ENCODE results near the gene AGXT. TPM values are rescaled to one million over a fixed set of nuclear protein-coding genes. Genes with fewer than 3 reads are reported as not detected.

The AGXT gene
- not detected for polyA plus RNA-seq (2013, experiment 1 of 2)
- polyA plus RNA-seq (2013, experiment 2 of 2), result not detected

- Histone ChIP-seq H3K4me1 (ENCODE audit: control insufficient read depth, insufficient read depth, low read length, poor library complexity, severe bottlenecking) (no peaks in the 10 kb centered on the region), H3K36me3 (ENCODE audit: control insufficient read depth, insufficient read depth, low read length) (no peaks in the 10 kb centered on the region), H3K9me3 (ENCODE audit: control insufficient read depth, low read length) (no peaks in the 10 kb centered on the region), H3K4me3 (ENCODE audit: extremely low read depth, insufficient read depth, low read length, poor library complexity, severe bottlenecking) (no peak within 1 kb of the TSS), H3K27ac (ENCODE audit: low read depth, low read length, severe bottlenecking) (no peak within 1 kb of the TSS)
- 81% methylated on average over 13 to 18 of the region's 21 CpGs for WGBS, 2 experiments (ENCODE audit: insufficient coverage in 2 of 2)
These were observed at the start of gene AGXT for GRCh38 chr2:240868286-240869108. Gene AGXT, plus strand, starts transcription at chr2:240868824. Its CDS starts 42 bp downstream, at chr2:240868866.

DNA sequence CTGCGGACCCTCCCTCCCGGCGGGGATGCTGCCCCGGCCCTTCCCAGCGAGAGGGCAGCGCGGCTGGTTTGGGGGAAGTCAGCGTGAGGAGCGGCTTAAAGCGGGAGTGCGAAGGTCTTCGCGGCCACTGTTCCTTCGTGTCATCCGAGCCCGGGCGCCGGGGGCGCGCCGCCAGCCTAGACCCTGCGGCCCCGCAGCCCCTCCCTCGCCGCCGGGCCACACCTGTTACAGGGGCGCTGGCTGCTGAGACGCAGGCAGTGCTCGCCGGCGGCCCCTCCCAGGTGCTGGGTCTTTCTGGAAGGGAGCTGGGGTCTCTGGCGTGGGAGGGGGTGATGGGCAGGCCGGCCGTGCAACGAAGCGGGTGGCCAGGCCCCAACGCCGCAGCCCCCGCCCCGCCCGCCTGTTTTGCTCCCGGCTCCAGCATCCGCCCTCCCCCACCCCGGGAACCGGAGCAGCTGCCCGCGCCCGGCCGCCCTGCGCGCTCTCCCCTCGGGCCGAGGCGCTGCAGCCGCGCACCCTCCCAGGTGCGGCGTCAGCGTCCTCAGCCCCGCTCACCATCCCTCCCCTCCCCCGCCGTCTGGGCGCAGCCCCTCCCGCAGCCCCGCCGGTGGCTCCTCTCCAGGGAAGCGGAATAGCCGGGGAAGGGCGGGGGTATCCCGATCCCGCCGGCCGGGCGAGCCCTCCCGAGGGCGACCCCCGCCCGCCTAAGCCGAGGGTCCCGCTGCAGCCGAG lies 49.3 kb upstream of the AGXT start:
- no peak overlapping the region for H3K27ac ChIP-seq (ENCODE audit: low read depth, low read length, severe bottlenecking)
- H3K4me3 ChIP-seq (ENCODE audit: extremely low read depth, insufficient read depth, low read length, poor library complexity, severe bottlenecking), result peak overlapping the region; percentile 47
- peaks cover 8% of the 10 kb centered on the region for H3K9me3 ChIP-seq (ENCODE audit: control insufficient read depth, low read length)
- no peaks in the 10 kb centered on the region for H3K36me3 ChIP-seq (ENCODE audit: control insufficient read depth, insufficient read depth, low read length)
- H3K4me1 ChIP-seq (ENCODE audit: control insufficient read depth, insufficient read depth, low read length, poor library complexity, severe bottlenecking), result peaks cover 3% of the 10 kb centered on the region
- WGBS, 2 experiments (ENCODE audit: insufficient coverage in 2 of 2), result 0 to 1% methylated on average over 31 to 46 of the region's 81 CpGs

GRCh38 chr2:240819858-240820606 lies 48.6 kb upstream of the AGXT start, which contains the start of gene KIF1A:
Gene KIF1A, minus strand, starts transcription at chr2:240820219. Its CDS starts 22,467 bp downstream, at chr2:240797752.
- H3K4me3 ChIP-seq (ENCODE audit: extremely low read depth, insufficient read depth, low read length, poor library complexity, severe bottlenecking), result peak within 1 kb of the TSS; percentile 47
- WGBS, 2 experiments (ENCODE audit: insufficient coverage in 2 of 2), result 0% methylated on average over 63 to 72 of the region's 104 CpGs
- no peak within 1 kb of the TSS for H3K27ac ChIP-seq (ENCODE audit: low read depth, low read length, severe bottlenecking)

DNA sequence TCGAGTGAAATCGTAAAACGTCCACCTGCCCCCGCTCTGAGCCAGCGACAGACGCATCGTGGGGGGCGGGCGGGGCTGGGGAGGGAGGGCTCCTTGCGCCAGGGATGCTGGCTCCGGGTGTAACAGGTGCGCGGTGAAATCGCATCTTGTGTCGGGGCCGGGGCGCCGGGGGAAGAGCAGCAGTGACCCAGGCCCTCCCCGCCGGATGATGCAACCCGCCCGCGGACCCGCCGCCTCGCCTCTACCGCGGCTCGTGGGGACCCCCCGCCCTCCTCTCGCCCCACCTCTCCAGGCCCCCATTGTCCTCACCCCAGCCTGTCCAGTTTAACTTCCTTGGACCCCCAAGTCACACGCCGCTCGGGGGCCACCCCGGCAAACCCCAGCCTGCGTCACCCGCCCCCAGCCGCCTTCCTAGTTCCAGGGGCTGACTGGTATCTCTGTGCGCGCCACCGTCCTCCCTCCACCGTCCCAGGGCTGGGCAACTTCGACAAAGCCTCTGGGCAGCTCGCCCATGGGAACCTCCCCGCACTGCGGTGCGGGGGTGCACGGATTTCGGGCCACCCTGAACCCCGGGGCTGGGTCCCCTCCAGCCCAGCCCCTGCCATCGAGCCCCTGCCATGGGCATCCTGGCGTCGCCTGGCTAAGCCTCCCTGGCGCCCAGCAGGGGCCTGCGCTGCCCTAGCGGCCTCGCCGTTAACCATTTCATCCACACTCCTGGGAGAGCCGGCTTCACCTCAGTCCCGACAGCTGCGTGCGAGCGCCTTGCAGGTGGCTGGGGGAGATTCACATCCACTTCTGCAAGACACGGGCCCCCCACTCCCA lies 47.8 kb upstream of the AGXT start:
- WGBS, 2 experiments (ENCODE audit: insufficient coverage in 2 of 2), result 0 to 1% methylated on average over 40 to 55 of the region's 64 CpGs
- Histone ChIP-seq H3K9me3 (ENCODE audit: control insufficient read depth, low read length) (no peaks in the 10 kb centered on the region), H3K4me3 (ENCODE audit: extremely low read depth, insufficient read depth, low read length, poor library complexity, severe bottlenecking) (peak overlapping the region; percentile 47), H3K27ac (ENCODE audit: low read depth, low read length, severe bottlenecking) (no peak overlapping the region), H3K4me1 (ENCODE audit: control insufficient read depth, insufficient read depth, low read length, poor library complexity, severe bottlenecking) (peaks cover 3% of the 10 kb centered on the region), H3K36me3 (ENCODE audit: control insufficient read depth, insufficient read depth, low read length) (no peaks in the 10 kb centered on the region)

More at GRCh38 chr2:240819858-240820606, 48.6 kb upstream of the AGXT start, which contains the start of gene KIF1A:
- Histone ChIP-seq H3K36me3 (ENCODE audit: control insufficient read depth, insufficient read depth, low read length) (no peaks in the 10 kb centered on the region), H3K4me1 (ENCODE audit: control insufficient read depth, insufficient read depth, low read length, poor library complexity, severe bottlenecking) (peaks cover 3% of the 10 kb centered on the region), H3K9me3 (ENCODE audit: control insufficient read depth, low read length) (peaks cover 1% of the 10 kb centered on the region)

DNA sequence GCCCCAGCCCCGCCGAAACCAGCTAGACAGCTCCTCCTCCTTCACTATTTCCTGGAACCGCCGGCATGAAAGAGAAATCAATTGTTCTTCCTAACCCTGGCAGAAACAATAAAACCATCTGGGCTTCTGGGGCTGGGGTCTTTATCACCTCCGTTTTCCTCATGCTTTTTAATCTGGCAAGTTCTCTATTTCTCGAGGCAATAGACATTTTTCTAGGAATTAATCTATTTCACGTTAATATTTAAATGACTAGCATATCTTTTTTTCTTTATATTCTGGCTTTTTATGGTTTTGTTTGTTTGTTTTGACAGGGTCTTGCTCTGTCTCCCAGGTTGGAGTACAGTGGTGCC lies 47.2 kb upstream of the AGXT start:
- 3 to 8% methylated on average over 4 to 6 of the region's 7 CpGs for WGBS, 2 experiments (ENCODE audit: insufficient coverage in 2 of 2)
- H3K4me3 ChIP-seq (ENCODE audit: extremely low read depth, insufficient read depth, low read length, poor library complexity, severe bottlenecking), result peak overlapping the region; percentile 47
- no peak overlapping the region for H3K27ac ChIP-seq (ENCODE audit: low read depth, low read length, severe bottlenecking)
- no peaks in the 10 kb centered on the region for H3K9me3 ChIP-seq (ENCODE audit: control insufficient read depth, low read length)
- peaks cover 3% of the 10 kb centered on the region for H3K4me1 ChIP-seq (ENCODE audit: control insufficient read depth, insufficient read depth, low read length, poor library complexity, severe bottlenecking)
- no peaks in the 10 kb centered on the region for H3K36me3 ChIP-seq (ENCODE audit: control insufficient read depth, insufficient read depth, low read length)

GRCh38 chr2:240822280-240822847 lies 46.3 kb upstream of the AGXT start:
- no peak overlapping the region for H3K4me3 ChIP-seq (ENCODE audit: extremely low read depth, insufficient read depth, low read length, poor library complexity, severe bottlenecking)
- WGBS, 2 experiments (ENCODE audit: insufficient coverage in 2 of 2), result 70 to 88% methylated on average over 2 to 4 of the region's 4 CpGs
- H3K4me1 ChIP-seq (ENCODE audit: control insufficient read depth, insufficient read depth, low read length, poor library complexity, severe bottlenecking), result peaks cover 3% of the 10 kb centered on the region
- no peak overlapping the region for H3K27ac ChIP-seq (ENCODE audit: low read depth, low read length, severe bottlenecking)
- H3K9me3 ChIP-seq (ENCODE audit: control insufficient read depth, low read length), result no peaks in the 10 kb centered on the region
- H3K36me3 ChIP-seq (ENCODE audit: control insufficient read depth, insufficient read depth, low read length), result no peaks in the 10 kb centered on the region

DNA sequence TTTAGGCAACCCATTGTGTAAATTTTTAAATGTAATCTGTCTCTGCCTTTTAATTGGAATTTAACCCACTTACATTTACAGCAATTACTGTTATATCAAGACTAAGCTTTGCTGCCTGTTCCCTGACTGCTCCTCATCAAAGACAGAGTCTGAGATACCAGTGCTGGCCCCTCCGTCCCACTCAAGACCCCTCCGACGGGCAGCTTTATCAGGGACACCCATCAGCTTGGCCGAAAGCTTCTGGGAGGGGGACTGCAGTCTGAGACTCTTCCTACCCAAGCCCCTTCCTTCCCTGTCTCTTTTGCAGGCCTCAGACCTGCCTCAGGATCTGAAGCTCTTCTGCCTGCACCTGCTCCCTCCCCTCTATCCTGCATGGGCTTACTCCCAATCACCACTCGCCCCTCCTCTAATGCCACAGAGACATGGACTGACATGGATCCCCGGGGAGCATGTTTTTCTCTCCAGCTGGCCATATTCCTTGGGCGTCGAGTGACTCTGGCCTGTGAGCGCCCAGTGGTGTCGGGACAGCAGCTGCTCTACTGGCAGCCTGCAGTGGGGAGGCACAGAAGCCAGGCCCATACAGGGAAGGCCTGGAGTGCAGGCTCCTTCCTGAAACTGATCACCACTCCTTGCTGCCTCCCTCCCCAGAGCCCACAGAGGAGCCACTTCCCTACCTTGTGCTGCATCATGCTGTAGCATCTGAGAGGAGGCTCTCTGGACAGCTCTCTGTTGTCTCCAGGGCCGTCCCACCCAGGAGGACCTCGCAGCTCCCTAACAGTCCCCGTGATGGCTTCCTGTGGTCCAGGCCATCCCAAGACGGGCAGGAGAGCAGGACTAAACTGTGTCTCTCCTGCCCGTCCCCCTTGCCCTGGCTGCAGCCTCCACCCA lies 44.9 kb upstream of the AGXT start:
- H3K9me3 ChIP-seq (ENCODE audit: control insufficient read depth, low read length), result no peaks in the 10 kb centered on the region
- H3K4me1 ChIP-seq (ENCODE audit: control insufficient read depth, insufficient read depth, low read length, poor library complexity, severe bottlenecking), result no peaks in the 10 kb centered on the region
- no peak overlapping the region for H3K27ac ChIP-seq (ENCODE audit: low read depth, low read length, severe bottlenecking)
- WGBS, 2 experiments (ENCODE audit: insufficient coverage in 2 of 2), result 86 to 87% methylated on average over 12 to 15 of the region's 15 CpGs
- no peak overlapping the region for H3K4me3 ChIP-seq (ENCODE audit: extremely low read depth, insufficient read depth, low read length, poor library complexity, severe bottlenecking)
- no peaks in the 10 kb centered on the region for H3K36me3 ChIP-seq (ENCODE audit: control insufficient read depth, insufficient read depth, low read length)

- H3K36me3 ChIP-seq (ENCODE audit: control insufficient read depth, insufficient read depth, low read length), result no peaks in the 10 kb centered on the region
- 80 to 94% methylated on average over 1 to 3 of the region's 4 CpGs for WGBS, 2 experiments (ENCODE audit: insufficient coverage in 2 of 2)
- no peak overlapping the region for H3K4me3 ChIP-seq (ENCODE audit: extremely low read depth, insufficient read depth, low read length, poor library complexity, severe bottlenecking)
- H3K9me3 ChIP-seq (ENCODE audit: control insufficient read depth, low read length), result no peaks in the 10 kb centered on the region
- H3K27ac ChIP-seq (ENCODE audit: low read depth, low read length, severe bottlenecking), result no peak overlapping the region
- no peaks in the 10 kb centered on the region for H3K4me1 ChIP-seq (ENCODE audit: control insufficient read depth, insufficient read depth, low read length, poor library complexity, severe bottlenecking)
These were observed 43.1 kb upstream of the AGXT start for GRCh38 chr2:240825476-240825875.

GRCh38 chr2:240831594-240832204 lies 36.9 kb upstream of the AGXT start:
- peak overlapping the region; percentile 3 for H3K4me3 ChIP-seq (ENCODE audit: extremely low read depth, insufficient read depth, low read length, poor library complexity, severe bottlenecking)
- no peaks in the 10 kb centered on the region for H3K36me3 ChIP-seq (ENCODE audit: control insufficient read depth, insufficient read depth, low read length)
- 23 to 26% methylated on average over 23 to 26 of the region's 27 CpGs for WGBS, 2 experiments (ENCODE audit: insufficient coverage in 2 of 2)
- H3K9me3 ChIP-seq (ENCODE audit: control insufficient read depth, low read length), result no peaks in the 10 kb centered on the region
- no peaks in the 10 kb centered on the region for H3K4me1 ChIP-seq (ENCODE audit: control insufficient read depth, insufficient read depth, low read length, poor library complexity, severe bottlenecking)
- no peak overlapping the region for H3K27ac ChIP-seq (ENCODE audit: low read depth, low read length, severe bottlenecking)

Data from mesodermal cell (in vitro differentiated cells).